Liver (tissue), 9 donors: ENCODE results near the gene XRCC1. TPM values are rescaled to one million over a fixed set of nuclear protein-coding genes. Genes with fewer than 3 reads are reported as not detected.

ENCODE experiments used
- DNase-seq: peaks from one replicate; pipeline ENCODE4 v3.0.0-alpha.2; 2017; ENCODE audit warnings: low spot score
- H3K27ac ChIP-seq, 2 donors: one replicate each; pipeline ENCODE4 v1.7.0; 2013; ENCODE audit warnings: inconsistent platforms in 2 of 2, low read length in 2 of 2, control low read depth in 1 of 2, low read depth in 1 of 2, mild to moderate bottlenecking in 1 of 2
- H3K27me3 ChIP-seq, 4 donors: one replicate each; pipeline versions ENCODE4 v1.6.1 to v1.7.0; 2013; ENCODE audit warnings: low read length in 3 of 4, inconsistent platforms in 1 of 4, mild to moderate bottlenecking in 1 of 4, moderate library complexity in 1 of 4; ENCODE audit not compliant: control insufficient read depth in 4 of 4, insufficient read depth in 4 of 4
- H3K36me3 ChIP-seq, 4 donors: one replicate each; pipeline versions ENCODE4 v1.6.1 to v1.7.0; 2013; ENCODE audit warnings: low read length in 3 of 4, mild to moderate bottlenecking in 3 of 4, low read depth in 1 of 4, moderate library complexity in 1 of 4; ENCODE audit not compliant: control insufficient read depth in 4 of 4, insufficient read depth in 3 of 4
- H3K4me1 ChIP-seq, 4 donors: one replicate each; pipeline versions ENCODE4 v1.6.1 to v1.7.0; 2013; ENCODE audit warnings: low read length in 3 of 4, mild to moderate bottlenecking in 3 of 4, moderate library complexity in 1 of 4; ENCODE audit not compliant: control insufficient read depth in 4 of 4, insufficient read depth in 4 of 4
- H3K4me3 ChIP-seq, 3 donors: one replicate each; pipeline versions ENCODE4 v1.6.1 to v1.7.0; 2013; ENCODE audit warnings: low read length in 3 of 3, control low read depth in 1 of 3, low read depth in 1 of 3, mild to moderate bottlenecking in 1 of 3
- H3K9ac ChIP-seq, 2 donors: one replicate each; pipeline ENCODE4 v1.7.0; 2013; ENCODE audit warnings: low read length in 2 of 2, mild to moderate bottlenecking in 2 of 2, moderate library complexity in 2 of 2, control low read depth in 1 of 2, low read depth in 1 of 2
- H3K9me3 ChIP-seq, 4 donors: one replicate each; pipeline versions ENCODE4 v1.6.1 to v1.7.0; 2013; ENCODE audit warnings: low read length in 3 of 4; ENCODE audit not compliant: control insufficient read depth in 4 of 4
- EGR1 ChIP-seq, 2 donors: IDR thresholded peaks; 2 replicates each; pipeline ENCODE4 v1.6.1; 2016 to 2018; ENCODE audit warnings: antibody characterized with exemption in 2 of 2, low read depth in 2 of 2
- FOXA2 ChIP-seq: IDR thresholded peaks from 2 replicates; pipeline ENCODE4 v1.6.1; 2016; ENCODE audit warnings: antibody characterized with exemption
- GABPA ChIP-seq, 2 donors: IDR thresholded peaks in 1 of 2; conservative IDR thresholded peaks in 1 of 2; 2 replicates each; pipeline ENCODE4 v1.6.1; 2016; ENCODE audit warnings: antibody characterized with exemption in 2 of 2, mild to moderate bottlenecking in 1 of 2, moderate library complexity in 1 of 2
- HNF4G ChIP-seq: IDR thresholded peaks from 2 replicates; pipeline ENCODE4 v1.6.1; 2016; ENCODE audit warnings: antibody characterized with exemption
- JUND ChIP-seq, 2 donors: IDR thresholded peaks; 2 replicates each; pipeline ENCODE4 v1.6.1; 2016; ENCODE audit warnings: antibody characterized with exemption in 2 of 2
- MAX ChIP-seq: IDR thresholded peaks from 2 replicates; pipeline ENCODE4 v1.6.1; 2016; ENCODE audit warnings: antibody characterized with exemption
- RAD21 ChIP-seq, 2 donors: IDR thresholded peaks; 2 replicates each; pipeline ENCODE4 v1.6.1; 2016; ENCODE audit warnings: antibody characterized with exemption in 2 of 2, mild to moderate bottlenecking in 2 of 2
- REST ChIP-seq: IDR thresholded peaks from 2 replicates; pipeline ENCODE4 v1.6.1; 2016; ENCODE audit warnings: antibody characterized with exemption, mild to moderate bottlenecking
- RXRA ChIP-seq, 2 donors: IDR thresholded peaks; 2 replicates each; pipeline ENCODE4 v1.6.1; 2017 to 2018; ENCODE audit warnings: antibody characterized with exemption in 2 of 2, mild to moderate bottlenecking in 1 of 2
- SP1 ChIP-seq: IDR thresholded peaks from 2 replicates; pipeline ENCODE4 v1.6.1; 2018; ENCODE audit warnings: antibody characterized with exemption, mild to moderate bottlenecking
- YY1 ChIP-seq: IDR thresholded peaks from 2 replicates; pipeline ENCODE4 v1.6.1; 2016; ENCODE audit warnings: antibody characterized with exemption, mild to moderate bottlenecking
- ZBTB33 ChIP-seq: IDR thresholded peaks from 2 replicates; pipeline ENCODE4 v1.6.1; 2016; ENCODE audit warnings: antibody characterized with exemption
- WGBS: extraction: QIAGEN DNeasy Blood & Tissue Kit; methylation state at CpG from one replicate; pipeline ENCODE4 v1.1.7; 2013; 5-methylcytosine and 5-hydroxymethylcytosine counted together
- polyA plus RNA-seq, 2 donors: library from polyadenylated mRNA; stranded (reverse) in 1 of 2; unstranded in 1 of 2; fragments of 200-250 nt in 1 of 2; fragments of >200 nt in 1 of 2; fragmentation: Nextera tagmentation in 1 of 2; extraction: Ambion mirVana in 1 of 2; gene quantifications; one replicate each; pipeline versions ENCODE4 v1.2.1 to v1.2.3, GENCODE V29; 2013 to 2015
- total RNA-seq, 2 donors: library from RNA; depleted of rRNA; stranded (reverse); fragments of >200 nt; gene quantifications; one replicate each; pipeline ENCODE4 v1.2.3, GENCODE V29; 2014
- TF ChIP-seq, protein P1 (sequence below): fragments of 150-350 bp; IDR thresholded peaks from 2 replicates; pipeline ENCODE4 v1.5.1; 2017; ENCODE audit warnings: improper control_type of control experiment, low read depth, low read length; ENCODE audit not compliant: missing input control
- TF ChIP-seq, protein P2 (sequence below): IDR thresholded peaks from 2 replicates; pipeline ENCODE4 v1.6.1; 2016; ENCODE audit warnings: antibody characterized with exemption
- donor health status: healthy.
- donor health status: healthy.
- donor health status: healthy.
- donor health status: healthy.
- donor health status: healthy.

The XRCC1 gene
- total and polyA plus RNA-seq, 4 donors: 3.6 to 9.8 (median 4.9) TPM

- no peaks in the 10 kb centered on the region for H3K27me3 ChIP-seq
- whole genome bisulfite sequencing: 3% methylated on average over 26 of the region's 26 CpGs
- H3K4me1 ChIP-seq: peaks cover 0 to 33% (median 27%) of the 10 kb centered on the region in 4 donors
- peak overlapping the region; percentile 76 to 85 for H3K27ac ChIP-seq
- TF ChIP-seq ZBTB33: no peak
- TF ChIP-seq, protein P1, sequence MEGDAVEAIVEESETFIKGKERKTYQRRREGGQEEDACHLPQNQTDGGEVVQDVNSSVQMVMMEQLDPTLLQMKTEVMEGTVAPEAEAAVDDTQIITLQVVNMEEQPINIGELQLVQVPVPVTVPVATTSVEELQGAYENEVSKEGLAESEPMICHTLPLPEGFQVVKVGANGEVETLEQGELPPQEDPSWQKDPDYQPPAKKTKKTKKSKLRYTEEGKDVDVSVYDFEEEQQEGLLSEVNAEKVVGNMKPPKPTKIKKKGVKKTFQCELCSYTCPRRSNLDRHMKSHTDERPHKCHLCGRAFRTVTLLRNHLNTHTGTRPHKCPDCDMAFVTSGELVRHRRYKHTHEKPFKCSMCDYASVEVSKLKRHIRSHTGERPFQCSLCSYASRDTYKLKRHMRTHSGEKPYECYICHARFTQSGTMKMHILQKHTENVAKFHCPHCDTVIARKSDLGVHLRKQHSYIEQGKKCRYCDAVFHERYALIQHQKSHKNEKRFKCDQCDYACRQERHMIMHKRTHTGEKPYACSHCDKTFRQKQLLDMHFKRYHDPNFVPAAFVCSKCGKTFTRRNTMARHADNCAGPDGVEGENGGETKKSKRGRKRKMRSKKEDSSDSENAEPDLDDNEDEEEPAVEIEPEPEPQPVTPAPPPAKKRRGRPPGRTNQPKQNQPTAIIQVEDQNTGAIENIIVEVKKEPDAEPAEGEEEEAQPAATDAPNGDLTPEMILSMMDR: no peak
- no peak for TF ChIP-seq YY1
- TF ChIP-seq, protein P2, sequence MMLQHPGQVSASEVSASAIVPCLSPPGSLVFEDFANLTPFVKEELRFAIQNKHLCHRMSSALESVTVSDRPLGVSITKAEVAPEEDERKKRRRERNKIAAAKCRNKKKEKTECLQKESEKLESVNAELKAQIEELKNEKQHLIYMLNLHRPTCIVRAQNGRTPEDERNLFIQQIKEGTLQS: no peak
- no peak for TF ChIP-seq RXRA (IDR thresholded peaks at IDR 0.05)
- TF ChIP-seq GABPA (IDR thresholded peaks at IDR 0.05 in 1 of 2, conservative IDR thresholded peaks at IDR 0.05 in 1 of 2): no peak
- TF ChIP-seq JUND (IDR thresholded peaks at IDR 0.05): no peak
- no peak for TF ChIP-seq MAX
- no peak for TF ChIP-seq REST
- TF ChIP-seq SP1: no peak
- TF ChIP-seq HNF4G: no peak
- TF ChIP-seq EGR1 (IDR thresholded peaks at IDR 0.05; ENCODE audit: low read depth in 2 of 2): no peak
- no peak for TF ChIP-seq FOXA2
- TF ChIP-seq RAD21 (IDR thresholded peaks at IDR 0.05): no peak
- H3K9ac ChIP-seq: peak overlapping the region; percentile 68 to 88
- no peak for DNase-seq
- H3K4me3 ChIP-seq: peak overlapping the region; percentile 94 to 97 (median 94)
- H3K36me3 ChIP-seq: peaks cover 0 to 3% (median under 1%) of the 10 kb centered on the region in 4 donors
- H3K9me3 ChIP-seq: no peaks in the 10 kb centered on the region
Observed at GRCh38 chr19:43525836-43526771, 49.2 kb downstream of the XRCC1 start.
